HG02840 (cell line): ENCODE measurements around the gene ARNT2.
"Not testable (repeated sequence)": the region's sequence is repeated elsewhere in the genome, so short reads cannot be mapped to it uniquely, and the experiment has no call there.

Experiments used
- ATAC-seq: cut with Tn5 transposase; IDR thresholded peaks from one replicate; pipeline ENCODE4 v1.9.1; 2021; ENCODE audit warnings: mild to moderate bottlenecking, moderate library complexity, moderate number of reproducible peaks; ENCODE audit not compliant: unreplicated experiment, low FRiP score

The ARNT2 gene

GRCh38 chr15:80638553-80639167 lies 234.5 kb downstream of the ARNT2 start:
- no peak for ATAC-seq

DNA sequence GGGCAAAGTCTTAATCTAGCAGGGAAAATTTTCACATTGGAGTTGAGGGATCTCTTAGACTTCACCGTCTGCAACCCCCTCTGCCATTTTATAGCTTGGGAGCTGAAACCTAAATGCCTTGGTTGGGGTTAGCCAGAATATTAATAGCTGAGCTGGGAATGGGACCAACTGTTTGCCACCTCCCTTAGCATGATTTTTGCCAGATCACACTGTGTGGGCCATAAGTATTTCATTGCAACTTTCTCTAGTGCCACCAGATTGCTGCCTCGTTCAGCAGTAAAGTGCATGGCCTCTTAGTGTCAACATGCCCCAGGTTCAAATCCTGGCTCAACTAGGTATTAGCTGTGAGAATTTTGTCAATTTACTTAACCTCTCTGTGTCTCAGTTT lies 235.0 kb downstream of the ARNT2 start:
- no peak for ATAC-seq

DNA sequence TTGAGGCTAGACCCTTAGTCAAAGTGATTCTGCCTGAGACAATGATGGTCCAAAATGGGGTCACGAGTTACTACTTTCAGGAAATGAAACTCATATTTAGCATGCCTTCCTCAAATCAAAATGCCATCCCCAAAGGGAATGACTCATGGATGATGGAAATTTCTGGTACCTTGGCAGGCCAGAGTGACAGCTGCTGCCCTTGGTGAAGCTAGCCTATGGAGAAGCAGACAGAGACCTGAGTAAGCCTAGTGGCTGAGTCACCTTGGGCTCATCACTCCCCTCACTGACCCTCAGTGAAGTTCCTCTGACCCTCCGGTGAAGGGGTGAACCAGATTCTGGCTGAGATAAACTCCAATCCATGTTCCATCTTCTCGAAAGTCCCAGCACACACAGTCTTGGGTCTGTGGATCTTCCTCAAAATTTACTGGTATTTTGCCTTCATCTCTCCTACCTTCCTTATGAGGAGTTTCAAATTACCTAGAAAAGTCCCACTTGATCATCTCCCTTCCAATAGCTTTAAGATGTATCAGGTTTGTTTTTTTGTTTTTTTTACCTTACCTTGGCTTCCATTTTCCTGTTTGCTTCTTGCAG lies 236.4 kb downstream of the ARNT2 start:
- no peak for ATAC-seq

DNA sequence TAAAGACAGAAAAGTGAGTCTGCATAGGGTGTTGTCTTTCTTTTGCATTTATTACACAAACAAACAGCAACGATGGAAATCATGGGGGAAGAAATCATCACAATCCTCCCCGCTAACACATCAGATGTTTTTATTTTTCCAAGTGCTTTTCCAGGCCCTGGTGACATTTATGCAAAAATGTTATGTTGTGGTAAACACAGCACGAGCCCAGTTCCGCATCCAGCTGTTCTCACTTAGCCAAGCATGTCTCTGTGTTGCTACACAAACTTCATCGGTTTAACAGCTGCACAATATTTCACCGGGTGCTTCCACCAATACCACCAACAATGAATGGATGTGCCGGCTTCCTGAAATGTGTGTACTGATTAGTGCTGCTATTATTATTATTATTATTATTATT lies 237.2 kb downstream of the ARNT2 start:
- ATAC-seq, result no peak

- no peak for ATAC-seq
These were observed 239.3 kb downstream of the ARNT2 start for GRCh38 chr15:80643431-80643951.

GRCh38 chr15:80645494-80646065 lies 241.4 kb downstream of the ARNT2 start:
- ATAC-seq, result no peak

- ATAC-seq, result not testable (repeated sequence)
These were observed 243.2 kb downstream of the ARNT2 start for GRCh38 chr15:80647424-80647823.
